ENCODE measurements around the gene SGCA.

- TF ChIP-seq CTCF (IDR thresholded peaks at IDR 0.05) (no peak), POLR2A (IDR thresholded peaks at IDR 0.05) (no peak)
Measured at GRCh38 chr17:50173335-50173941, 7.6 kb downstream of the SGCA start.

All from suprapubic skin (tissue), 3 donors.